ENCODE measurements around the gene MPV17.

DNA sequence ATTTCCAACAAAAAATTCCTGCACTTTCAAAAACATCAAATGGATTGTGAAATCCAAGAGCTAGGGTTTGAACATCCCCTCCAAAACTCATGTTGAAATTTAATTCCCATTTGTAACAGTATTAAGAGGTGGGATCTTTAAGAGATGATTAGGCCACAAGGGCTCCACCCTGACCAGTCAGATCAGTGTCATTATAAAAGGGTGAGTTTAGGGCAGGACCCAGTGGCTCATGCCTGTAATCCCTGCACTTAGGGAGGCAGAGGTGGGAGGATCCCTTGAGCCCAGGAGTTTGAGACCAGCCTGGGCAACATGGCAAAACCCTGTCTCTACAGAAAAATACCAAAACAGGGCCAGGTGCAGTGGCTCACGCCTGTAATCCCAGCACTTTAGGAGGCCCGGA is 24.7 kb upstream of the MPV17 start:
- TF ChIP-seq, protein P1, sequence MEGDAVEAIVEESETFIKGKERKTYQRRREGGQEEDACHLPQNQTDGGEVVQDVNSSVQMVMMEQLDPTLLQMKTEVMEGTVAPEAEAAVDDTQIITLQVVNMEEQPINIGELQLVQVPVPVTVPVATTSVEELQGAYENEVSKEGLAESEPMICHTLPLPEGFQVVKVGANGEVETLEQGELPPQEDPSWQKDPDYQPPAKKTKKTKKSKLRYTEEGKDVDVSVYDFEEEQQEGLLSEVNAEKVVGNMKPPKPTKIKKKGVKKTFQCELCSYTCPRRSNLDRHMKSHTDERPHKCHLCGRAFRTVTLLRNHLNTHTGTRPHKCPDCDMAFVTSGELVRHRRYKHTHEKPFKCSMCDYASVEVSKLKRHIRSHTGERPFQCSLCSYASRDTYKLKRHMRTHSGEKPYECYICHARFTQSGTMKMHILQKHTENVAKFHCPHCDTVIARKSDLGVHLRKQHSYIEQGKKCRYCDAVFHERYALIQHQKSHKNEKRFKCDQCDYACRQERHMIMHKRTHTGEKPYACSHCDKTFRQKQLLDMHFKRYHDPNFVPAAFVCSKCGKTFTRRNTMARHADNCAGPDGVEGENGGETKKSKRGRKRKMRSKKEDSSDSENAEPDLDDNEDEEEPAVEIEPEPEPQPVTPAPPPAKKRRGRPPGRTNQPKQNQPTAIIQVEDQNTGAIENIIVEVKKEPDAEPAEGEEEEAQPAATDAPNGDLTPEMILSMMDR (IDR thresholded peaks at IDR 0.05) = no peak
- TF ChIP-seq FOSL2 (IDR thresholded peaks at IDR 0.05) (no peak), FOSL2 (CRISPR knock-in tag; IDR thresholded peaks at IDR 0.05) (no peak), CEBPB (IDR thresholded peaks at IDR 0.05) (no peak), POLR2A (IDR thresholded peaks at IDR 0.05; ENCODE audit: low read length) (no peak), SREBF2 (IDR thresholded peaks at IDR 0.05) (no peak), KDM5A (IDR thresholded peaks at IDR 0.05) (no peak), MAFK (IDR thresholded peaks at IDR 0.05; ENCODE audit: partially characterized antibody) (no peak), ZFP36 (IDR thresholded peaks at IDR 0.05; ENCODE audit: borderline replicate concordance, partially characterized antibody) (no peak), MAZ (IDR thresholded peaks at IDR 0.05; ENCODE audit: borderline replicate concordance, low read depth, low read length) (no peak), EP300 (IDR thresholded peaks at IDR 0.05) (no peak), NR3C1 (IDR thresholded peaks at IDR 0.05) (no peak)
- TF ChIP-seq, protein P2, sequence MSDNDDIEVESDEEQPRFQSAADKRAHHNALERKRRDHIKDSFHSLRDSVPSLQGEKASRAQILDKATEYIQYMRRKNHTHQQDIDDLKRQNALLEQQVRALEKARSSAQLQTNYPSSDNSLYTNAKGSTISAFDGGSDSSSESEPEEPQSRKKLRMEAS (IDR thresholded peaks at IDR 0.05) = no peak
- TF ChIP-seq, protein P3, sequence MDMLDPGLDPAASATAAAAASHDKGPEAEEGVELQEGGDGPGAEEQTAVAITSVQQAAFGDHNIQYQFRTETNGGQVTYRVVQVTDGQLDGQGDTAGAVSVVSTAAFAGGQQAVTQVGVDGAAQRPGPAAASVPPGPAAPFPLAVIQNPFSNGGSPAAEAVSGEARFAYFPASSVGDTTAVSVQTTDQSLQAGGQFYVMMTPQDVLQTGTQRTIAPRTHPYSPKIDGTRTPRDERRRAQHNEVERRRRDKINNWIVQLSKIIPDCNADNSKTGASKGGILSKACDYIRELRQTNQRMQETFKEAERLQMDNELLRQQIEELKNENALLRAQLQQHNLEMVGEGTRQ (IDR thresholded peaks at IDR 0.05) = no peak
- TF ChIP-seq, protein P4, sequence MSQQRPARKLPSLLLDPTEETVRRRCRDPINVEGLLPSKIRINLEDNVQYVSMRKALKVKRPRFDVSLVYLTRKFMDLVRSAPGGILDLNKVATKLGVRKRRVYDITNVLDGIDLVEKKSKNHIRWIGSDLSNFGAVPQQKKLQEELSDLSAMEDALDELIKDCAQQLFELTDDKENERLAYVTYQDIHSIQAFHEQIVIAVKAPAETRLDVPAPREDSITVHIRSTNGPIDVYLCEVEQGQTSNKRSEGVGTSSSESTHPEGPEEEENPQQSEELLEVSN (IDR thresholded peaks at IDR 0.05; ENCODE audit: borderline replicate concordance, low read depth) = no peak
